WTC11 (cell line): ENCODE results near the gene NUDT17.
"Not testable (repeated sequence)": the region's sequence is repeated elsewhere in the genome, so short reads cannot be mapped to it uniquely, and the experiment has no call there.

Experiments used
- CREB1 ChIP-seq: sonication (generic); formaldehyde crosslinking; IDR thresholded peaks from 2 replicates; pipeline ENCODE4 v1.8.0; 2023; ENCODE audit warnings: mild to moderate bottlenecking, missing genetic modification reagents
- ESRRA ChIP-seq: sonication (generic); formaldehyde crosslinking; IDR thresholded peaks from 2 replicates; pipeline ENCODE4 v1.8.1; 2022; ENCODE audit warnings: mild to moderate bottlenecking, missing genetic modification reagents, borderline replicate concordance
- ETV6 ChIP-seq: sonication (generic); formaldehyde crosslinking; IDR thresholded peaks from 2 replicates; pipeline ENCODE4 v1.8.1; 2022; ENCODE audit warnings: mild to moderate bottlenecking, missing genetic modification reagents
- FOXJ3 ChIP-seq: sonication (generic); formaldehyde crosslinking; IDR thresholded peaks from 2 replicates; pipeline ENCODE4 v1.9.0; 2021; ENCODE audit warnings: missing genetic modification reagents, mild to moderate bottlenecking, borderline replicate concordance
- FOXK1 ChIP-seq: sonication (generic); formaldehyde crosslinking; IDR thresholded peaks from 2 replicates; pipeline ENCODE4 v1.8.0; 2022; ENCODE audit warnings: mild to moderate bottlenecking, moderate library complexity, missing genetic modification reagents
- IRF1 ChIP-seq: sonication (generic); formaldehyde crosslinking; IDR thresholded peaks from 2 replicates; pipeline ENCODE4 v1.8.0; 2023; ENCODE audit warnings: missing genetic modification reagents
- MAX ChIP-seq: sonication (generic); formaldehyde crosslinking; IDR thresholded peaks from 2 replicates; pipeline ENCODE4 v1.8.0; 2022; ENCODE audit warnings: mild to moderate bottlenecking, missing genetic modification reagents
- NR2C2 ChIP-seq: sonication (generic); formaldehyde crosslinking; IDR thresholded peaks from 2 replicates; pipeline ENCODE4 v1.8.0; 2022; ENCODE audit warnings: mild to moderate bottlenecking, missing genetic modification reagents
- SP1 ChIP-seq: sonication (generic); formaldehyde crosslinking; conservative IDR thresholded peaks from 2 replicates; pipeline ENCODE4 v1.8.1; 2022; ENCODE audit warnings: missing genetic modification reagents
- TCF7 ChIP-seq: sonication (generic); formaldehyde crosslinking; IDR thresholded peaks from 2 replicates; pipeline ENCODE4 v1.8.0; 2022; ENCODE audit warnings: mild to moderate bottlenecking, low read depth, missing genetic modification reagents, moderate library complexity
- USF2 ChIP-seq: sonication (generic); formaldehyde crosslinking; IDR thresholded peaks from 2 replicates; pipeline ENCODE4 v1.8.1; 2023; ENCODE audit warnings: mild to moderate bottlenecking, missing genetic modification reagents, moderate library complexity
- ZMAT4 ChIP-seq: fragments of 250-450 bp; sonication (Bioruptor Pico); IDR thresholded peaks from 2 replicates; pipeline ENCODE4 v1.9.0; 2021; ENCODE audit warnings: mild to moderate bottlenecking
- ZNF138 ChIP-seq: sonication (generic); formaldehyde crosslinking; conservative IDR thresholded peaks from 2 replicates; pipeline ENCODE4 v1.8.1; 2022; ENCODE audit warnings: mild to moderate bottlenecking, moderate library complexity, missing genetic modification reagents
- TF ChIP-seq, protein P1 (sequence below): fragments of 200-600 bp; IDR thresholded peaks from 2 replicates; pipeline ENCODE4 v1.8.0; 2022; ENCODE audit warnings: antibody characterized with exemption

- not testable (repeated sequence) for TF ChIP-seq USF2 (CRISPR knock-in tag); MAX (CRISPR knock-in tag); TCF7; CREB1; ZNF138 (CRISPR knock-in tag); ETV6 (CRISPR knock-in tag); IRF1 (CRISPR knock-in tag); ZMAT4 (CRISPR knock-in tag); FOXJ3 (CRISPR knock-in tag); NR2C2 (CRISPR knock-in tag); ESRRA (CRISPR knock-in tag); SP1 (CRISPR knock-in tag); FOXK1 (CRISPR knock-in tag)
- TF ChIP-seq, protein P1, sequence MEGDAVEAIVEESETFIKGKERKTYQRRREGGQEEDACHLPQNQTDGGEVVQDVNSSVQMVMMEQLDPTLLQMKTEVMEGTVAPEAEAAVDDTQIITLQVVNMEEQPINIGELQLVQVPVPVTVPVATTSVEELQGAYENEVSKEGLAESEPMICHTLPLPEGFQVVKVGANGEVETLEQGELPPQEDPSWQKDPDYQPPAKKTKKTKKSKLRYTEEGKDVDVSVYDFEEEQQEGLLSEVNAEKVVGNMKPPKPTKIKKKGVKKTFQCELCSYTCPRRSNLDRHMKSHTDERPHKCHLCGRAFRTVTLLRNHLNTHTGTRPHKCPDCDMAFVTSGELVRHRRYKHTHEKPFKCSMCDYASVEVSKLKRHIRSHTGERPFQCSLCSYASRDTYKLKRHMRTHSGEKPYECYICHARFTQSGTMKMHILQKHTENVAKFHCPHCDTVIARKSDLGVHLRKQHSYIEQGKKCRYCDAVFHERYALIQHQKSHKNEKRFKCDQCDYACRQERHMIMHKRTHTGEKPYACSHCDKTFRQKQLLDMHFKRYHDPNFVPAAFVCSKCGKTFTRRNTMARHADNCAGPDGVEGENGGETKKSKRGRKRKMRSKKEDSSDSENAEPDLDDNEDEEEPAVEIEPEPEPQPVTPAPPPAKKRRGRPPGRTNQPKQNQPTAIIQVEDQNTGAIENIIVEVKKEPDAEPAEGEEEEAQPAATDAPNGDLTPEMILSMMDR, result not testable (repeated sequence)
These were observed 22.6 kb upstream of the NUDT17 start for GRCh38 chr1:145822779-145823331.
